Esophagus squamous epithelium (tissue), 4 donors: ENCODE results near the gene HDDC2.

ENCODE experiments used
- CTCF ChIP-seq, 6 experiments: fragments of 450-650 bp in 4 of 6; fragments of 200-600 bp in 2 of 6; sonication (generic) in 2 of 6; IDR thresholded peaks; one replicate each; pipeline ENCODE4 v1.5.1; 2016 to 2019; ENCODE audit warnings: antibody characterized with exemption in 6 of 6, mild to moderate bottlenecking in 4 of 6, moderate library complexity in 4 of 6
- POLR2A ChIP-seq, 4 donors: fragments of 450-650 bp; IDR thresholded peaks; one replicate each; pipeline ENCODE4 v1.6.1; 2017; ENCODE audit warnings: antibody characterized with exemption in 4 of 4, mild to moderate bottlenecking in 4 of 4, moderate library complexity in 3 of 4

GRCh38 chr6:125315548-125315947 lies 13.8 kb upstream of the HDDC2 start:
- TF ChIP-seq CTCF (IDR thresholded peaks at IDR 0.05) (no peak), POLR2A (IDR thresholded peaks at IDR 0.05) (no peak)
